ENCODE data around the gene CAB39.

CAB39 gene

GRCh38 chr2:230712443-230713330 lies at the start of gene CAB39:
Gene CAB39, plus strand, starts transcription at chr2:230712842. Its CDS starts 47,160 bp downstream, at chr2:230760002.
- DNase-seq = peak; percentile 96

GRCh38 chr2:230664128-230664527 lies 48.5 kb upstream of the CAB39 start:
- peak; percentile 71 for DNase-seq

GRCh38 chr2:230664844-230665243 lies 47.8 kb upstream of the CAB39 start:
- no peak for DNase-seq

- no peak for DNase-seq
These were observed 47.4 kb upstream of the CAB39 start for GRCh38 chr2:230665263-230665691.

GRCh38 chr2:230666446-230666845 lies 46.2 kb upstream of the CAB39 start:
- no peak for DNase-seq

- DNase-seq = no peak
These were observed 45.5 kb upstream of the CAB39 start for GRCh38 chr2:230666885-230667712.

- DNase-seq = peak; percentile 75
These were observed 44.3 kb upstream of the CAB39 start for GRCh38 chr2:230668184-230668938.

- DNase-seq = no peak
These were observed 43.7 kb upstream of the CAB39 start for GRCh38 chr2:230668939-230669303.

- DNase-seq = no peak
These were observed 43.2 kb upstream of the CAB39 start for GRCh38 chr2:230669386-230669950.

GRCh38 chr2:230671117-230671516 lies 41.5 kb upstream of the CAB39 start:
- DNase-seq = no peak

GRCh38 chr2:230672836-230673235 lies 39.8 kb upstream of the CAB39 start:
- no peak for DNase-seq

GRCh38 chr2:230674401-230674800 lies 38.2 kb upstream of the CAB39 start:
- no peak for DNase-seq

GRCh38 chr2:230674966-230675672 lies 37.5 kb upstream of the CAB39 start:
- no peak for DNase-seq

GRCh38 chr2:230676546-230676945 lies 36.1 kb upstream of the CAB39 start:
- no peak for DNase-seq

GRCh38 chr2:230677201-230677946 lies 35.3 kb upstream of the CAB39 start:
- DNase-seq = no peak

- no peak for DNase-seq
These were observed 34.6 kb upstream of the CAB39 start for GRCh38 chr2:230678018-230678417.

- DNase-seq = no peak
These were observed 34.2 kb upstream of the CAB39 start for GRCh38 chr2:230678451-230678850.

GRCh38 chr2:230680463-230681170 lies 32.0 kb upstream of the CAB39 start:
- DNase-seq = no peak

GRCh38 chr2:230681171-230681545 lies 31.5 kb upstream of the CAB39 start:
- no peak for DNase-seq

- no peak for DNase-seq
These were observed 30.1 kb upstream of the CAB39 start for GRCh38 chr2:230682546-230682945.
